GM12878 (cell line): Measurements from ENCODE around the gene KRTAP10-9. TPM values are rescaled to one million over a fixed set of nuclear protein-coding genes. Genes with fewer than 3 reads are reported as not detected.

Experiments
- ATAC-seq: fragments of 200-7000 bp; cut with Tn5 transposase; 3 replicates; pipeline ENCODE4 v1.9.1; 2020; ENCODE audit warnings: mild to moderate bottlenecking, moderate library complexity
- BruUV-seq: library from RNA; stranded (reverse); fragments of 400-500 nt; replicated peaks from 2 replicates; lab custom pipeline; 2021; lab: Mats Ljungman, UMichigan
- CTCF ChIA-PET: fragments of 300-600 bp; sonication (Branson Sonifier 250); formaldehyde crosslinking; extraction: SDS; loops from one replicate; lab custom pipeline; 2021; ENCODE audit warnings: inconsistent platforms; lab: Yijun Ruan, JAX
- POLR2A ChIA-PET: fragments of 350-600 bp; formaldehyde crosslinking; extraction: SDS; loops from one replicate; lab custom pipeline; 2021; ENCODE audit warnings: inconsistent platforms; lab: Charles Lee
- RAD21 ChIA-PET: fragments of 300-600 bp; sonication (Branson Sonifier 250); formaldehyde crosslinking; loops from one replicate; lab custom pipeline; 2023; ENCODE audit warnings: antibody characterized with exemption; ENCODE audit not compliant: unreplicated experiment; lab: Charles Lee
- SMC1A ChIA-PET: fragments of 300-600 bp; sonication (Branson Sonifier 250); formaldehyde crosslinking; loops from one replicate; lab custom pipeline; 2023; ENCODE audit not compliant: unreplicated experiment, uncharacterized antibody; lab: Charles Lee
- DNase-seq: peaks from one replicate; pipeline ENCODE4 v3.0.0-alpha.2; 2011; ENCODE audit warnings: low read depth, low spot score
- FAIRE-seq: peaks from 3 replicates; lab custom pipeline; 2011; peaks lifted over from hg19 to GRCh38; lab: Jason Lieb, UNC
- H2AFZ ChIP-seq: 2 replicates; pipeline ENCODE4 v1.6.0; 2011; ENCODE audit warnings: low read depth, low read length, control low read depth; ENCODE audit not compliant: control insufficient read depth
- H3K27ac ChIP-seq: 2 replicates; pipeline ENCODE4 v1.5.1; 2011; ENCODE audit warnings: control low read depth; ENCODE audit not compliant: control insufficient read depth, insufficient read depth
- H3K27me3 ChIP-seq, 2 experiments: replicated peaks in 1 of 2; 2 replicates each; pipeline versions ENCODE4 v1.6.0 to v1.6.1; 2011; ENCODE audit warnings: low read length in 1 of 2; ENCODE audit not compliant: control insufficient read depth in 2 of 2, insufficient read depth in 2 of 2
- H3K36me3 ChIP-seq, 2 experiments: 2 replicates each; pipeline ENCODE4 v1.5.1; 2011; ENCODE audit warnings: low read length in 1 of 2; ENCODE audit not compliant: control insufficient read depth in 2 of 2, insufficient read depth in 2 of 2
- H3K4me1 ChIP-seq: 2 replicates; pipeline ENCODE4 v1.6.1; 2011; ENCODE audit warnings: mild to moderate bottlenecking, low read length, moderate library complexity, mixed read lengths; ENCODE audit not compliant: control insufficient read depth, insufficient read depth
- H3K4me2 ChIP-seq: 2 replicates; pipeline ENCODE4 v1.6.0; 2011; ENCODE audit warnings: control low read depth; ENCODE audit not compliant: control insufficient read depth, insufficient read depth
- H3K4me3 ChIP-seq: fragments of 200-600 bp; sonication (generic); 2 replicates; pipeline ENCODE4 v1.5.1; 2016
- H3K79me2 ChIP-seq: 2 replicates; pipeline ENCODE4 v1.6.0; 2011; ENCODE audit warnings: low read length; ENCODE audit not compliant: control insufficient read depth, insufficient read depth
- H3K9ac ChIP-seq: 2 replicates; pipeline ENCODE4 v1.8.0; 2011; ENCODE audit warnings: low read length, control low read depth, mixed read lengths; ENCODE audit not compliant: control insufficient read depth, insufficient read depth
- H3K9me3 ChIP-seq: replicated peaks from 3 replicates; pipeline ENCODE4 v1.5.1; 2011; ENCODE audit warnings: mild to moderate bottlenecking, low read length; ENCODE audit not compliant: control insufficient read depth, insufficient read depth
- H4K20me1 ChIP-seq: 2 replicates; pipeline ENCODE4 v1.6.0; 2011; ENCODE audit not compliant: control insufficient read depth, insufficient read depth
- ATF2 ChIP-seq: IDR thresholded peaks from 2 replicates; pipeline ENCODE4 v1.6.1; 2012; ENCODE audit warnings: low read length, inconsistent platforms
- CEBPZ ChIP-seq: fragments of 150-350 bp; IDR thresholded peaks from 2 replicates; pipeline ENCODE4 v1.6.1; 2016; ENCODE audit warnings: low read depth, low read length
- CHD4 ChIP-seq: fragments of 200-600 bp; sonication (generic); IDR thresholded peaks from 2 replicates; pipeline ENCODE4 v1.6.1; 2016; ENCODE audit warnings: mild to moderate bottlenecking
- EED ChIP-seq: sonication (generic); IDR thresholded peaks from 2 replicates; pipeline ENCODE4 v1.6.1; 2016; ENCODE audit warnings: antibody characterized with exemption, low read depth
- FOXK2 ChIP-seq: fragments of 450-650 bp; IDR thresholded peaks from 2 replicates; pipeline ENCODE4 v1.6.1; 2017; ENCODE audit warnings: mild to moderate bottlenecking, moderate library complexity
- HCFC1 ChIP-seq: fragments of 150-350 bp; IDR thresholded peaks from 2 replicates; pipeline ENCODE4 v1.6.1; 2014; ENCODE audit warnings: low read length
- MLLT1 ChIP-seq: fragments of 450-650 bp; IDR thresholded peaks from 2 replicates; pipeline ENCODE4 v1.6.1; 2016; ENCODE audit warnings: mild to moderate bottlenecking
- NFYA ChIP-seq: IDR thresholded peaks from 2 replicates; pipeline ENCODE4 v1.6.1; 2011; ENCODE audit warnings: low read depth, mild to moderate bottlenecking, low read length, improper control_type of control experiment, borderline replicate concordance
- NR2F1 ChIP-seq: fragments of 450-650 bp; conservative IDR thresholded peaks from 2 replicates; pipeline ENCODE4 v1.6.1; 2017; ENCODE audit warnings: mild to moderate bottlenecking
- POLR2AphosphoS5 ChIP-seq: IDR thresholded peaks from 2 replicates; pipeline ENCODE4 v1.6.1; 2011; ENCODE audit warnings: mild to moderate bottlenecking, low read length, inconsistent platforms
- RAD51 ChIP-seq: fragments of 450-650 bp; IDR thresholded peaks from 2 replicates; pipeline ENCODE4 v1.6.1; 2016; ENCODE audit warnings: moderate library complexity, mild to moderate bottlenecking, inconsistent platforms
- RELB ChIP-seq: fragments of 450-650 bp; IDR thresholded peaks from 2 replicates; pipeline ENCODE4 v1.6.1; 2017; ENCODE audit warnings: low read depth, mild to moderate bottlenecking, moderate library complexity
- REST ChIP-seq: IDR thresholded peaks from 2 replicates; pipeline ENCODE4 v1.6.1; 2012; ENCODE audit warnings: mild to moderate bottlenecking, low read depth, low read length
- SMAD1 ChIP-seq: fragments of 450-650 bp; IDR thresholded peaks from 2 replicates; pipeline ENCODE4 v1.6.1; 2018; ENCODE audit warnings: mild to moderate bottlenecking, low read depth; ENCODE audit not compliant: partially characterized antibody
- TCF12 ChIP-seq: IDR thresholded peaks from 2 replicates; pipeline ENCODE4 v1.6.1; 2011; ENCODE audit warnings: low read depth, mild to moderate bottlenecking, low read length
- WGBS: methylation state at CpG from one replicate; pipeline ENCODE4 v1.1.6; 2016; ENCODE audit warnings: low lambda C conversion rate; ENCODE audit not compliant: insufficient replicate concordance, insufficient coverage; ENCODE audit errors: missing lambda C conversion rate; 5-methylcytosine and 5-hydroxymethylcytosine counted together
- in situ Hi-C: fragments of 300-500 bp; cut with MboI; formaldehyde crosslinking; loops from 9 replicates; pipeline ENCODE4 v1.14.3; 2018; ENCODE audit warnings: mixed read lengths
- intact Hi-C: fragments of 100-400 bp; cut with micrococcal nuclease; formaldehyde crosslinking; loops from one replicate; pipeline ENCODE4 v1.14.2; 2022; ENCODE audit not compliant: unreplicated experiment
- polyA plus RNA-seq, 11 experiments: library from polyadenylated mRNA; depleted of rRNA in 4 of 11; unstranded in 6 of 11; stranded (reverse) in 5 of 11; fragments of >200 nt; fragmentation: Nextera tagmentation in 4 of 11; fragmentation: Illumina TruSeq in 1 of 11; extraction: Ambion mirVana in 4 of 11; extraction: Trizol in 1 of 11; gene quantifications; 1 replicate in 1 of 11; 2 replicates in 10 of 11; pipeline versions ENCODE4 v1.2.1 to v1.2.3, GENCODE V29; 2011 to 2016; ENCODE audit warnings: inconsistent platforms in 2 of 11, missing spikeins in 2 of 11, low read depth in 1 of 11
- total RNA-seq, 4 experiments: library from RNA; depleted of rRNA in 3 of 4; stranded (reverse); fragments of >200 nt in 3 of 4; fragmentation: Illumina TruSeq in 1 of 4; extraction: Trizol in 1 of 4; gene quantifications; 2 replicates each; pipeline versions ENCODE4 v1.2.1 to v1.2.3, GENCODE V29; 2013 to 2021

The KRTAP10-9 gene
- total and polyA plus RNA-seq, 10 of the 15 experiments (the other 5 are each of a cell fraction or from before 2014, with no cell fraction given), result not detected

- RAD21 ChIA-PET, result no interaction called here
- intact Hi-C loops (no loop called here), in situ Hi-C loops (no loop called here)
- no peak overlapping the region for H3K27ac ChIP-seq
- CTCF ChIA-PET, result no interaction called here
- no peak overlapping the region for H2AFZ ChIP-seq
- H3K79me2 ChIP-seq, result no peaks in the 10 kb centered on the region
- no peaks in the 10 kb centered on the region for H3K9me3 ChIP-seq
- H3K9ac ChIP-seq, result no peak overlapping the region
- H3K36me3 ChIP-seq, result no peaks in the 10 kb centered on the region
- H3K27me3 ChIP-seq, result no peaks in the 10 kb centered on the region; a peak in 1 of 4 replicates
- WGBS, result 69% methylated on average over 13 of the region's 13 CpGs
- TF ChIP-seq SMAD1 (no peak), CHD4 (no peak), EED (no peak), MLLT1 (no peak), HCFC1 (no peak), CEBPZ (no peak), TCF12 (no peak), RAD51 (no peak), FOXK2 (no peak), REST (no peak), POLR2AphosphoS5 (no peak), NFYA (no peak), ATF2 (no peak), RELB (no peak), NR2F1 (no peak)
- no peaks in the 10 kb centered on the region for H3K4me1 ChIP-seq
- H3K4me2 ChIP-seq, result no peak overlapping the region
- ATAC-seq, result no peak
- SMC1A ChIA-PET, result no interaction called here
- BruUV-seq, result no TSS peak
- no peak for DNase-seq
- POLR2A ChIA-PET, result no interaction called here
- no peaks in the 10 kb centered on the region for H4K20me1 ChIP-seq
- no peak overlapping the region for H3K4me3 ChIP-seq
- FAIRE-seq, result no peak
Measured at GRCh38 chr21:44677881-44678280, 51.0 kb downstream of the KRTAP10-9 start.
